OCI-LY7 (cell line): ENCODE results near the gene MYH6.

Experiments
- EZH2phosphoT487 ChIP-seq: fragments of 200-600 bp; sonication (generic); IDR thresholded peaks from 2 replicates; pipeline ENCODE4 v1.6.1; 2018; ENCODE audit warnings: low read depth, borderline replicate concordance, mild to moderate bottlenecking, mixed run types, antibody characterized with exemption, low read length, moderate library complexity, mixed read lengths
- TF ChIP-seq, protein P1 (sequence below): fragments of 200-600 bp; sonication (generic); conservative IDR thresholded peaks from 2 replicates; pipeline ENCODE4 v1.5.1; 2014; ENCODE audit warnings: mild to moderate bottlenecking, antibody characterized with exemption, low read length, moderate library complexity, mixed read lengths

GRCh38 chr14:23403139-23403438, 5.0 kb downstream of the MYH6 start:
- TF ChIP-seq, protein P1, sequence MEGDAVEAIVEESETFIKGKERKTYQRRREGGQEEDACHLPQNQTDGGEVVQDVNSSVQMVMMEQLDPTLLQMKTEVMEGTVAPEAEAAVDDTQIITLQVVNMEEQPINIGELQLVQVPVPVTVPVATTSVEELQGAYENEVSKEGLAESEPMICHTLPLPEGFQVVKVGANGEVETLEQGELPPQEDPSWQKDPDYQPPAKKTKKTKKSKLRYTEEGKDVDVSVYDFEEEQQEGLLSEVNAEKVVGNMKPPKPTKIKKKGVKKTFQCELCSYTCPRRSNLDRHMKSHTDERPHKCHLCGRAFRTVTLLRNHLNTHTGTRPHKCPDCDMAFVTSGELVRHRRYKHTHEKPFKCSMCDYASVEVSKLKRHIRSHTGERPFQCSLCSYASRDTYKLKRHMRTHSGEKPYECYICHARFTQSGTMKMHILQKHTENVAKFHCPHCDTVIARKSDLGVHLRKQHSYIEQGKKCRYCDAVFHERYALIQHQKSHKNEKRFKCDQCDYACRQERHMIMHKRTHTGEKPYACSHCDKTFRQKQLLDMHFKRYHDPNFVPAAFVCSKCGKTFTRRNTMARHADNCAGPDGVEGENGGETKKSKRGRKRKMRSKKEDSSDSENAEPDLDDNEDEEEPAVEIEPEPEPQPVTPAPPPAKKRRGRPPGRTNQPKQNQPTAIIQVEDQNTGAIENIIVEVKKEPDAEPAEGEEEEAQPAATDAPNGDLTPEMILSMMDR, result no peak
- no peak for TF ChIP-seq EZH2phosphoT487
